Tibial artery (tissue), 4 donors: Measurements from ENCODE around the gene TNRC6C.

Source experiments
- DNase-seq, 2 donors: peaks; one replicate each; pipeline ENCODE4 v3.0.0-alpha.2; 2019
- H3K27ac ChIP-seq, 2 donors: fragments of 200-600 bp; sonication (generic) in 1 of 2; 1 replicate in 1 of 2; 2 replicates in 1 of 2; pipeline ENCODE4 v1.5.1; 2018 to 2019; ENCODE audit warnings: mild to moderate bottlenecking in 1 of 2
- H3K27me3 ChIP-seq, 2 donors: fragments of 200-600 bp; sonication (generic) in 1 of 2; one replicate each; pipeline versions ENCODE4 v1.5.1 to v1.6.0; 2016 to 2019
- H3K36me3 ChIP-seq, 3 donors: fragments of 200-600 bp; sonication (generic) in 2 of 3; one replicate each; pipeline ENCODE4 v1.5.1; 2016 to 2019; ENCODE audit warnings: mild to moderate bottlenecking in 2 of 3
- H3K4me1 ChIP-seq, 4 donors: fragments of 200-600 bp; sonication (generic) in 2 of 4; 1 replicate in 3 of 4; 2 replicates in 1 of 4; pipeline ENCODE4 v1.5.1; 2016 to 2019
- H3K4me3 ChIP-seq, 2 donors: fragments of 200-600 bp; sonication (generic) in 1 of 2; 1 replicate in 1 of 2; 2 replicates in 1 of 2; pipeline ENCODE4 v1.5.1; 2018 to 2019; ENCODE audit warnings: mild to moderate bottlenecking in 2 of 2
- H3K9me3 ChIP-seq, 3 donors: fragments of 200-600 bp; sonication (generic) in 1 of 3; one replicate each; pipeline ENCODE4 v1.5.1; 2016 to 2019
- CTCF ChIP-seq, 2 experiments: fragments of 200-600 bp in 1 of 2; fragments of 450-650 bp in 1 of 2; IDR thresholded peaks; one replicate each; pipeline ENCODE4 v1.5.1; 2017 to 2019; ENCODE audit warnings: antibody characterized with exemption in 2 of 2, mild to moderate bottlenecking in 1 of 2, moderate library complexity in 1 of 2
- intact Hi-C: fragments of 100-400 bp; cut with DNase I; formaldehyde crosslinking; loops from one replicate; pipeline ENCODE4 v1.15.0; 2023; ENCODE audit warnings: low total_unique reads

The TNRC6C gene

GRCh38 chr17:77943971-77944370 is 14.5 kb upstream of the TNRC6C start:
- Histone ChIP-seq H3K4me3 (no peak overlapping the region), H3K9me3 (no peaks in the 10 kb centered on the region), H3K4me1 (no peaks in the 10 kb centered on the region), H3K36me3 (no peaks in the 10 kb centered on the region), H3K27ac (no peak overlapping the region), H3K27me3 (no peaks in the 10 kb centered on the region)
- no peak for TF ChIP-seq CTCF (IDR thresholded peaks at IDR 0.05)
- DNase-seq: no peak
- intact Hi-C loops: no loop called here

DNA sequence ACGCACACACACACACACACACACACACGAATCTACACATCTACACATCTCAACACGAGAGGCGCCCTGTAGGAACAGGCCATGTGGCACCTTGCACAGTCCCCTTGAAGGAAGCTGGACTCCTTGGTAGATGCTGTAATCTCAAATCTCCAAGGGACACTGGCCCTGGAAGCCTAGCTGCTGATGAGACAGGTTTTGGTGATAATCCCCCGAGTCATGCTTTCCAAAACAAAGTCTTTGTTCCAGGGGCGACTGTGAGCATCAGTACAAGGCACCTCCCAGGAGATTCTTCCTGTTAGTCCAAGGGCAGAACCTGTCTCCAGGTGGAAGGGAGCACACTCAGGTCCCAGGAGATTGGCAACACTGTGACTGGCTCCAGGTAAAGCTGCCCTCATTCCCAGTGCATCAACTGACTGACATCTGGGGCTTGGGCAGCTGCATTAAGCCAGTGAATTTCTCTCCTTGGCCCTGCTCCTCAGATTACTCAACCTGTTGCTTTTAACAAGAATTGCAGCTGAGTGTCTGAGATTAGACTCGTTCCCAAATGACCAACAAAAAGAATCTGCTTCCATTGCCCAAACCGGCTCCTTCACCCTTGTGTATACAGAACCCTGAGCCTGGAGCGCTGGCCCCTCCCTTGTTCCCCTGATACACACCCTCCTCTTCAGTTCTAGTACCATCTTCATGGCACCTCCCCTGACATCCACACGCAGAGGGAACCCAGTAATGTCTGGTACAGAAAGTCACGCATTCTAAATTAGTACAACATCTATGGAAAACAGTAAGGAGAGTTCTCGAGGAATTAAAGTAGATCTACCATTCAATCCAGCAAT is 13.9 kb upstream of the TNRC6C start:
- Histone ChIP-seq H3K36me3 (no peaks in the 10 kb centered on the region), H3K27ac (no peak overlapping the region), H3K4me1 (no peaks in the 10 kb centered on the region), H3K27me3 (no peaks in the 10 kb centered on the region), H3K4me3 (no peak overlapping the region), H3K9me3 (no peaks in the 10 kb centered on the region)
- no peak for DNase-seq
- TF ChIP-seq CTCF (IDR thresholded peaks at IDR 0.05): no peak
- intact Hi-C loops: no loop called here

GRCh38 chr17:77946900-77947645 is 11.4 kb upstream of the TNRC6C start:
- DNase-seq: no peak

GRCh38 chr17:77948690-77949114 is 9.8 kb upstream of the TNRC6C start:
- Histone ChIP-seq H3K27me3 (no peaks in the 10 kb centered on the region), H3K4me3 (no peak overlapping the region), H3K9me3 (no peaks in the 10 kb centered on the region), H3K4me1 (no peaks in the 10 kb centered on the region), H3K36me3 (no peaks in the 10 kb centered on the region), H3K27ac (no peak overlapping the region)
- intact Hi-C loops: no loop called here
- no peak for TF ChIP-seq CTCF (IDR thresholded peaks at IDR 0.05)
- DNase-seq: no peak

More at GRCh38 chr17:77946900-77947645, 11.4 kb upstream of the TNRC6C start:
- intact Hi-C loops: no loop called here
- no peaks in the 10 kb centered on the region for H3K4me1 ChIP-seq
- H3K4me3 ChIP-seq: no peak overlapping the region
- no peak overlapping the region for H3K27ac ChIP-seq
- TF ChIP-seq CTCF (IDR thresholded peaks at IDR 0.05): no peak
- no peaks in the 10 kb centered on the region for H3K9me3 ChIP-seq
- H3K27me3 ChIP-seq: no peaks in the 10 kb centered on the region
- H3K36me3 ChIP-seq: no peaks in the 10 kb centered on the region

DNA sequence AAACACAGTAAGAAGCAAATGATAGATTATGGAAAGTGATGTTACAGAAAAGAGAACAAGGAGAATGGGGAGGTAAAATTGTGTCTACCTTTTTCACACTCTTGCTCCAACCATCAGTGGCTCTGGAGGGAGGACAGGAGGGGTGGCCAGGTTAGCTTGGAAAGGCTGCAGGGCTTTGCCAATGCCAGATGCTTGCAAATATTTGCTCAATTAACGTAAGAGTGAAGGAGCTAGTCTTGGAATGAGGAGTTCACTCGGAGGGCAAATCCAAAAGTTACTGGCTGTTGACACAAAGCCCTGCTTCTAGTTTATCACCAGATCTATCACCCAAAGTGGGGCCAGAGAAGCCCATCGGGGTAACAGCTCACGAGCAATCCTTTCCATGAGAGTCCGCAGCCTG is 7.4 kb upstream of the TNRC6C start:
- intact Hi-C loops: loop anchor here (5.0 kb wide), 1 partner anchor 59 kb away; no protein-coding TSS in a partner anchor
- TF ChIP-seq CTCF (IDR thresholded peaks at IDR 0.05): no peak

More for the DNA sequence above, 7.4 kb upstream of the TNRC6C start:
- no peak for DNase-seq
- no peaks in the 10 kb centered on the region for H3K4me1 ChIP-seq
- no peaks in the 10 kb centered on the region for H3K36me3 ChIP-seq
- H3K9me3 ChIP-seq: no peaks in the 10 kb centered on the region
- H3K27ac ChIP-seq: no peak overlapping the region
- no peaks in the 10 kb centered on the region for H3K27me3 ChIP-seq
- no peak overlapping the region for H3K4me3 ChIP-seq
